NT2/D1 (cell line): ENCODE results near the gene GSTO1.

ENCODE experiments used
- SUZ12 ChIP-seq: IDR thresholded peaks from 2 replicates; pipeline ENCODE4 v1.6.1; 2011; ENCODE audit not compliant: insufficient read length, insufficient read depth; ENCODE audit errors: extremely low read depth
- YY1 ChIP-seq: IDR thresholded peaks from 2 replicates; pipeline ENCODE4 v1.6.1; 2011; ENCODE audit not compliant: insufficient read length, insufficient read depth
- ZNF274 ChIP-seq: IDR thresholded peaks from 2 replicates; pipeline ENCODE4 v1.6.1; 2011; ENCODE audit warnings: mild to moderate bottlenecking, low read depth, low read length

DNA sequence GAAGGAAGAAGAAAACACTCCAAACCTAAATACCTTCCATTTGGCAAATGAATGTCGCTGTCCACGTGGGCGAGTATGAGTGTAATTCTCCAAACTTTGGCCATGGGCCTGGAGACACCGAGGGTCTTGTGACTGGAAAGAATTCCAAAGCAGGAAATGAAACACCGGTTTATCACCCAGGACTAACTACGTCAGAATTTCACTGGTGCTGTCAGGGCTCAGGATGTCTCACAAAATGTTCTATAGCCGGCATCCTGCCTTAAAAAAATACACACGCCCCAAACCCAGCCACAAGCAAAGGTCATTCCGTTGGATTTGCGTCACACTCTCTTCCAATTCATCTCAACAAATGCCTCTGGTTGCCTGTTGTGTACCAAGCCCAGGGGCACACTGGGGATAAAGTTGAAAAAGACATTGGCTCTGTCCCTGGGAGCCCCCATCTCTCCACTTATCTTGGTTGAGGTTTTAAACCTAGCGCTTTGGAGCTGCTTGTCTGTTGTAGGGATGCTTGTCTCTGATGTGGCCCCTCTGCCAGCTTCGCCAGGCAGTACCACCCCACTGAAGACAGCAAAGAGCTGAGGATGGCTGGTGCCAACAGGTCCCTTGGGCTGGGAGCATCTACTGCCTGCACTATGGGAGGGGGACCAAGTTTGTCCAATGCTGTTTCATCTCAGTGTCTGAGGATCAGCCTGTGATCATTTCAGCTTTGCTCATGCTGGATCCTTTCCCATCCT, 45.5 kb downstream of the GSTO1 start:
- TF ChIP-seq SUZ12 = no peak
- no peak for TF ChIP-seq ZNF274
- TF ChIP-seq YY1 = no peak
